GM18502 (cell line): Measurements from ENCODE around the gene SPDYE1.
A peak's percentile ranks its signal among the peaks of the same experiment; 100 is the strongest.
"Not testable (repeated sequence)": the region's sequence is repeated elsewhere in the genome, so short reads cannot be mapped to it uniquely, and the experiment has no call there.

ENCODE experiments used
- ATAC-seq: cut with Tn5 transposase; IDR thresholded peaks from one replicate; pipeline ENCODE4 v1.9.1; 2021; ENCODE audit warnings: mild to moderate bottlenecking; ENCODE audit not compliant: unreplicated experiment, poor library complexity

SPDYE1 gene, protein sequence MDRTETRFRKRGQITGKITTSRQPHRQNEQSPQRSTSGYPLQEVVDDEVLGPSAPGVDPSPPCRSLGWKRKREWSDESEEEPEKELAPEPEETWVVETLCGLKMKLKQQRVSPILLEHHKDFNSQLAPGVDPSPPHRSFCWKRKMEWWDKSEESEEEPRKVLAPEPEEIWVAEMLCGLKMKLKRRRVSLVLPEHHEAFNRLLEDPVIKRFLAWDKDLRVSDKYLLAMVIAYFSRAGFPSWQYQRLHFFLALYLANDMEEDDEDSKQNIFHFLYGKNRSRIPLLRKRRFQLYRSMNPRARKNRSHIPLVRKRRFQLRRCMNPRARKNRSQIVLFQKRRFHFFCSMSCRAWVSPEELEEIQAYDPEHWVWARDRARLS

GRCh38 chr7:43997532-43997931 is at the start of gene SPDYE1:
TSS of gene SPDYE1 (plus strand) at chr7:43997897. CDS start at chr7:43999950, 2,053 bp downstream.
- ATAC-seq = not testable (repeated sequence)

GRCh38 chr7:43952028-43952427 is 45.7 kb upstream of the SPDYE1 start:
- no peak for ATAC-seq

- ATAC-seq = no peak
Observed at GRCh38 chr7:43953071-43953470, 44.6 kb upstream of the SPDYE1 start.

- ATAC-seq = peak; percentile 80
Observed at GRCh38 chr7:43954524-43955228, 43.0 kb upstream of the SPDYE1 start.

- ATAC-seq = no peak
Observed at GRCh38 chr7:43956027-43956426, 41.7 kb upstream of the SPDYE1 start.

DNA sequence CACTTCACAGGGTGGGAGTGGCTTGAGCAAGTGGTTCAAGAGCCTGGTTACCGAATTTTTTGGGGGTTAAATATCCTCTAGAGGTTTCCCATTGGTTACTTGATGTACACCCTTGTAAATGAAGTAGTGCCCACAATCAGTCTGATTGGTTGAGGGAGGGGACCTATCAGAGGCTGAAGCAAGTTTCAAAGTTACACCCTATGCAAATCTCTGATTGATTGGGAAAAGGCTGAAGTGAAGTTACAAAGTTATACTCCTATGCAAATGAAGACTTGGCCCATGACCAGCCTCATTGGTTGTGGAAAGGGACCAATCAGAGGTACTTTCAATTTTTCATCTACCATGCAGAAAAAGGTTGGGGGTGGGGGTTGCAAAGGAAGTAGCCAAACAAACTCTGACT is 36.8 kb upstream of the SPDYE1 start:
- ATAC-seq = no peak

GRCh38 chr7:43966392-43966791 is 31.3 kb upstream of the SPDYE1 start:
- ATAC-seq = not testable (repeated sequence)

DNA sequence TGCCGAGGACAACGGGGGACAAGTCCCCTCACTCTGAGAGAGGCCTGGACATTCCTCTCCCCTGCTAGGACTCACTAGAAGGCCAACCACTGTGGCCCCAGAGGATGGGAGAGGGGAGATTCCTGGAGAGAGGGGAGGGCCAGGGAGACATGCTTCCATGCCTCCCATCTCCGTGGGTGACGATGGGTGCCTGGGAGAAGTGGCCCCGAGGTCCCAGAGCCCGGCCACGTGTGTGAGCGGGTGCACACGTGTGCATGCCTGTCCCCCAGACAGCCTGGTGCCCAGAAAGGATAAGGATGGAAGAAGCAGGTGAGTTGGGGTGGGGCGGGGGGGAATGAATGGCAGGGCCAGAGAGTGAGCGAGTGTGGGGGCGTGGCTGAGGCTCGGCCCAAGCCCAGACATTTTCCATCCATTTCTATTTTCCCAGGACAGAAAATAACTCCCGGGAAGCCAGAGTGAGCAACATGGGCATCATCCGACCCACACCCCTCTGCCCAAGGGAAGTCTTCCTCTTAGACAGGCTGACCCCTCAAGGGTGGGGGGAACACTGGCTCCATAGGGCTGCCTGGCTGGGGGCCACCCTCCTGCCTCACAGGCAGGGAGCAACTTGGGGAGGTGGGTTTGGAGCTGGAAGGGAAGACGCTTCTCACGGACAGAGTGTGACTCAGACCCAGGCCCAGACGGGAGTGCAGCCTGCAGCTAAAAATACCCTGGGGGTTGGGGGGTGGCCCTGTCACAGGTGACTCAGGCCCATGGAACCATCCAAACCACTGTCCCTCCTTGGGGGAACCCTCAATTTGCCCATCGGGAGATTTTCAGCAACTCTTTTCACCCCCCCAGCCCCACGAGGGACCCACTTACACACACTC is 29.3 kb upstream of the SPDYE1 start:
- not testable (repeated sequence) for ATAC-seq

- ATAC-seq = not testable (repeated sequence)
Observed at GRCh38 chr7:43969586-43969985, 28.1 kb upstream of the SPDYE1 start.

DNA sequence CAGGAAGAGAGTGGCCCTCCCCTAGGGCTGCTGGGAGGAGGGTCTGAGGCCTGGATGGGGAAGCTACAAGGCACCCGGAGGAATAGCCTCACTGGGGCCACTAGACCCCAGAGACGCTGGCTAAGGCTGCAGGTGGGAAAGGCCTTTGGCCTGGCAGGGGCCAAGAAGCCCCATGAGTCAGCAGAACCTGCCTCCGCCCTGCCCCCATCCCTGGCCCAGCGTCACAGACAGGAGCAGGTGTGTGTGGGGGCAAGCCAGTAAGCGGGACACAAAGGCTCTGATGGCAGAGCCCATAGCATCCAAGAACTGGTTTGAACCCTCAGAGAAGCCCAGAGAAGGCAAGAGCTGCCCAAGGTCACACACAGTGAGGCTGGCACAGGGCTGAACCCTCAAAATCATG is 27.0 kb upstream of the SPDYE1 start:
- ATAC-seq = not testable (repeated sequence)

- ATAC-seq = not testable (repeated sequence)
Observed at GRCh38 chr7:43974033-43974573, 23.6 kb upstream of the SPDYE1 start.

DNA sequence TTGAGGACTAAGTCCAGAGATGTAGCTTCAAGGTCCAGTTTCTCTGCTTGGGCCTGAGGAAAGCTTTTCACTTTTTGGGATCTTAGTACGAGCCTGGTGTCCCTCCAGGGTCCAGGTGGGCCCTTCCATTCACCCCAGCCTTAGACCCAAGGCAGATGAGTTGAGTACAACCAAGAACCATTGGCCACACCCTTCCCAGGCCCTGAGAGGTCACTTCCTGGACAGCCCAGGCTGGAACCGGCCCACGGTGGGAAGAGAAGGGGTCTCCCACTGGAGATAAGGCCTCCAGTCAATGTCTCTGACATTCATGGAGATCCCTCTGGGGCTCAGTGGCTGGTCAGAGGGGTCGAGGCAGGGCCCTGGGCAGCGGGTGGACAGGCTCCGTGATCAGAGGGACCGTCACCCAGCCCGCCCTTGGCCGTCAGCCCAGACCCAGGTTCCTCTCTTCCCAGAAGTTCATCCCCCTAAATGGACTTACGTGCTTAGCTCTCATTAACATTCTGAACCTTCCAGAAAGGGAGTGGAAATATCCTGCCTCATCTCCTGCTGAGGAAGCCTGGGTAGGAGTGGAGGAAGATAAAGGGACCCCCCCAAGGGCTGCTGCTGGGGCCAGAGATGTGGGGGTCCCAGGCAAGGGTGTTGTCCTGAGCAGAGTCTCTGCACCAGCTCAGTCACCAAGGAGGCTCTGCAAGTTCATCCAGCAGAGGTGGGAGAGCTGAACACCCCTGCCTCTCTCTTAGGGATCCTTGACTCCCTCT is 22.8 kb upstream of the SPDYE1 start:
- ATAC-seq = not testable (repeated sequence)

DNA sequence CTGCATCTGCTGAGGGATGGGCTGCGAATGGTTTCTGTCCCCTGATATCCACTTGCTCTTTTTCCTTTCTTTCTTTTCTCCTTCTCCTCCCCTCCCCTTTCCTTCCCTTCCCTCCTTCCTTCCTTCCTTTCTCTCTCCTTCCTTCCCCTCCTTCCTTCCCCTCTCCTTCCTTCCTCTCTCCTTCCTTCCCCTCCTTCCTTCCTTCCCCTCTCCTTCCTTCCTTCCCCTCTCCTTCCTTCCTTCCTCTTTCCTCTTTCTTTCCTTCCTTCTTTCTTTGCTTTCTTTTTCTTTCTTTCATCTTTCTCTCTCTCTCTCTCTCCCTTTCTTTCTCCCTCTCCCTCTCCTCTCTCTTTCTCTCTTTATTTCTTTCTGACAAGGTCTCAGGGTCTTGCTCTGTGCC is 20.2 kb upstream of the SPDYE1 start:
- ATAC-seq = no peak

DNA sequence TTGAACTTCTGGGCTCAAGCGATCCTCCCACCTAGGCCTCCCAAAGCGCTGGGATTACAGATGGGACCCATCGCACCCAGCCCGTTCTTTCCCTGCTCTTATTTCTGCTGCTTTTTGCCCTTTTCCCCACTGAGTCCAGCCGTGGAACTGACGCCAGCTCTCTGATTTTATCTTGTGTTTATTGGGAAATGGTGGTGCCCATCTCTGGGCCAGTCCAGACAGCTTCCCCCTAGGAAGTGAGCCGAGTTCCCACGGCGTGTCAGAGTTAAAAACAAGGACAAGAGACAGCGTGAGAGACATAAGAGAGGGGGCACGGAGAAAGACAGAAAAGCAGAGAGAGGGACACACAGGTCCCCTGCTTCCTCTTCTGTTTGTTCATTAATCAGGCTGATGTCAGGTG is 19.6 kb upstream of the SPDYE1 start:
- not testable (repeated sequence) for ATAC-seq

- not testable (repeated sequence) for ATAC-seq
Observed at GRCh38 chr7:43982848-43983247, 14.8 kb upstream of the SPDYE1 start.

DNA sequence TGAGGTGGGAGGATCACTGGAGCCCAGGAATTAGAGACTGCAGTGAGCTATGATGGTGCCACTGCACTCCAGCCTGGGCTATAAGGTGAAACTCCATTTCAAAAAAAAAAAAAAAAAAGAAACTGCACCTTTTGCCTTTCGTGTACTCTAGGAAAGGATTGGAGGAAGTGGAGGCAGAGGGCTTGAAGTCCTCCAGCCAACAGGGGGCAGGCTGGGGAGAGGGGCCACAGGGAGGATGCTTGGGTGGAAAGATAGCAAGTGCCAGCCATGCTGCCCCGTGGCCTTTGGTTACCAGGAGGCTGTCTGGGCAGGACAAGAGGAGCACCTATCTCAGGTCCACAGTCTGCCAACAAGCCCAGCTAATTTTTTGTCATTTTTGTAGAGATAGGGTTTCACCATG is 14.0 kb upstream of the SPDYE1 start:
- not testable (repeated sequence) for ATAC-seq

DNA sequence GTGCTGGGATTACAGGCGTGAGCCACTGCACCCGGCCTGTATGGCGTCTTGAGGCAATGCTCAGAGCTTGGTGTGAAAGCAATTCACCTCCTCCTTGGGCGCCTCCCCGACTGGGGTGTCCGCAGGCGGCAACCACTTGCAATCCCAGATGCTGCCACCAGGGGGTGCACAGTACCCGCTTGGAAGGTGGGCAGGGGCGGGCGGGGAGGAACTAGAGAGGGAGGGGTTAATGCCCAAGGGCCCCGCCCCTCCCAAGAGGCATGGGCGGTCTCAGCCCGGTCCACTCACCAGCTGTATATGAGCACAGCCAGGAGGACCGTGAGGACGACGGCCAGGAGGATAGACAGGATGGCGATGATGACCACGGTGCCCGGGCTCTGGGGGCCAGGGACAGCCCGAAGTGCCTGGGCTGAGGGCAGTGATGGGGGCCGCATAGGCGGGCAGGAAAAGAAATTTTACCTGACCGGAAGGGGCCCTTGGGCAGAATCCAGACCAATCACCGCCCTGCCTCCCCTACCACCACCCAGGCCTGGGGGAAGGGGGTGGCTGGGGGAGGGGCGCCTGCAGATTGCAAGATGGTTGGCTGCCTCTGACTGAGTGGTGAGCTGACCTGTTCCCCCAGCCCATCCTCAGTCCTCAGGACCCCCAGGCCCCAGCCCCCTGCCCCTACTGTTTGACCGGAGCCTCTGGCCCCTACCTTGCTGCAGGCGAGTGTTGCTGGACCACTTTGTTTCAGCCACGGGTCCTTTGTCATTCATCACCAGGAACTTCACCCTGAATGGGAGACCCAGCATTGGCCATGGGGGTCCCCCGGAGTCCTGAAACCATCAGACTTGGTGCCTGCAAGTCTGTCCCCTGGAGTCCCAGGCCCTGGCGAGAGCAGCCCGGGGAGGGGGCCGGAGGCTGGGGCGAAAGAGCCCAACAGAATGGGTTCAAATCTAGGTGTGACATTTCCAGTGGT is 11.5 kb upstream of the SPDYE1 start:
- ATAC-seq = peak; percentile 79

DNA sequence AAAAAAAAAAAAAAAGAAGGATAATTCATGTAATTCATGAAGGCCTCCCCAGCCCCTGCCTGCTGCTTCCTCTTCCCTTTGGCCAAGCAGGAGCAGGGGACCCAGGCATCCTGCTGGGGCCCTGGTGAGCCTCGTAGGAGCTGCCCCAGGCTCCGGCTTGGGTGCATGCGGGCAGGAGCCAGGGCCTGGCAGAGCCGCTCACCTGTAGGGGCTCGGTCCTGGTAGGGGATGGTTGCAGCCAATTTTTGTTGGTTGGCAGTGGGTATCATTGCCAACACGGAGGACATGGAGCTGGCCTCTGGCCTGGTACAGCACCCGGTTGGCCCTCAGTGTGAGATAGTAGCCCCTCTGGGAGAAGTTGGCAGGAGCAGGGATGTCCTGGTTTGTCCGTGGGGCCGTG is 10.2 kb upstream of the SPDYE1 start:
- not testable (repeated sequence) for ATAC-seq
